Measurements from ENCODE around the gene PAM.

- TF ChIP-seq CTCF (IDR thresholded peaks at IDR 0.05) (no peak), POLR2A (IDR thresholded peaks at IDR 0.05) (no peak)
These were observed 34.4 kb downstream of the PAM start for GRCh38 chr5:102789469-102789868.

All from heart left ventricle (tissue), 13 donors.